ENCODE measurements around the gene USF2.

The USF2 gene

DNA sequence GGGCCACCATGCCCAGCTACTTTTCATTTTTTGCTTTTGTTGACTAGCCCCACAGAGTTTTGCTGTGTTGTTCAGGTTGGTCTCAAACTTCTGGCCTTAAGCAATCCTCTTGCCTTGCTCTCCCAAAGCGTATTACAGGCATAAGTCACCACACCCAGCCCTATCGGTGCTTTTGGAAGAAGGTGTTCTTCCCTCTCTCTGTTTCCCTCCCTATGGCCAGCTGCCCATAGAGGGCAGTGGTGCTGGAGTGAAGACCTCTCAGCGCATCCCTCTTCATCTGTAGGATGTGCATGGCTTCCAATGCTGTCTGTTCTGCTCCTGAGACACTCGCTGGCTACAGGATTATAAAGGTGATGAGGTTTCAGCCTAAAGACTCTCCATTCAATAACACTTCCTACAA lies 58.9 kb downstream of the USF2 start:
- no peak for DNase-seq

DNA sequence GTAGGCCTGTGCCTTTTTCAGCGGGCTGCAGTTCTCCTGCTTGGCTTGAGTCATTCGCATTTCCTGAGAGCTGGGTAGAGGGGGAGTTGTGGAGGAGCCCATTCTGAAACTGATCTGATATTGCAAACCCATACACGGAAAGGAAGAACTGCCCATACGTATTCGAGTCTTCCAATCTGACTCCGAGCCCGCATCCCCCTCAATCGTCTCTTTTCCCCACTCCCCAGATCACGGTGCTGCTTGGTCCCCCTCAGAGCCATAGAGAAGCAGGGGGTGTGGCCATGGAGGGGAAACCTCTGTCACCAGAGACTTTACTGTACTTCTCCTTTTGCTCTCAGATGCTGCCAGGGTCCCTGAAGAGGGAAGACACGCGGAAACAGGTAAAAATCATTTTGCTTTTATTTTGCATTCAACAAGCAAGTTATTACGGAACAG lies 60.1 kb downstream of the USF2 start, which contains the start of gene CD22:
Gene CD22 (plus strand): TSS at position 337 of the 435 bp plus-strand sequence. CDS start 2,854 bp downstream, outside the sequence.
- DNase-seq, result no peak

DNA sequence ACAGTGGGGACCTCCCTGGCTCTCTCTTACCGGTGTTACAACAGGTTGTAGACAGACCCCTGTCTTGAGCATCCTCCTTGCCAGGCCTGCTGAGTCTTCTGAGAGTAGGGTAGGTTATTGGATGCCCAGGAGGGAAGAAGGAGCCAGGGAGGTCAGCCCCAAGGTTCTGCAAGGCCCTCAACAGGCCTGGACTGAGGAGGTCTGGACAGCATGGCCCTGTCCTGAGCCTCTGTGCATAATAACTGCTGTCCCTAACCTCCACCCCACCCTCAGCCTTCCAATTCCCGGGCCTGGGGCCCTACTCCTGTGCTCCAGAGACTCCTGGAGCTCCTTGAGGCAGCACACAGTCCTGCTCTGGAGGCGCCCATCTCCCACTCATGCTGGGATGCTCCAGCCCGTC lies 60.6 kb downstream of the USF2 start:
- no peak for DNase-seq

Measured in activated CD4-positive, alpha-beta T cell treated with anti-CD3 and anti-CD28 coated beads for 1 hour (primary cell).